Measurements from ENCODE around the gene LATS1.
A peak's percentile ranks its signal among the peaks of the same experiment; 100 is the strongest.

The LATS1 gene

DNA sequence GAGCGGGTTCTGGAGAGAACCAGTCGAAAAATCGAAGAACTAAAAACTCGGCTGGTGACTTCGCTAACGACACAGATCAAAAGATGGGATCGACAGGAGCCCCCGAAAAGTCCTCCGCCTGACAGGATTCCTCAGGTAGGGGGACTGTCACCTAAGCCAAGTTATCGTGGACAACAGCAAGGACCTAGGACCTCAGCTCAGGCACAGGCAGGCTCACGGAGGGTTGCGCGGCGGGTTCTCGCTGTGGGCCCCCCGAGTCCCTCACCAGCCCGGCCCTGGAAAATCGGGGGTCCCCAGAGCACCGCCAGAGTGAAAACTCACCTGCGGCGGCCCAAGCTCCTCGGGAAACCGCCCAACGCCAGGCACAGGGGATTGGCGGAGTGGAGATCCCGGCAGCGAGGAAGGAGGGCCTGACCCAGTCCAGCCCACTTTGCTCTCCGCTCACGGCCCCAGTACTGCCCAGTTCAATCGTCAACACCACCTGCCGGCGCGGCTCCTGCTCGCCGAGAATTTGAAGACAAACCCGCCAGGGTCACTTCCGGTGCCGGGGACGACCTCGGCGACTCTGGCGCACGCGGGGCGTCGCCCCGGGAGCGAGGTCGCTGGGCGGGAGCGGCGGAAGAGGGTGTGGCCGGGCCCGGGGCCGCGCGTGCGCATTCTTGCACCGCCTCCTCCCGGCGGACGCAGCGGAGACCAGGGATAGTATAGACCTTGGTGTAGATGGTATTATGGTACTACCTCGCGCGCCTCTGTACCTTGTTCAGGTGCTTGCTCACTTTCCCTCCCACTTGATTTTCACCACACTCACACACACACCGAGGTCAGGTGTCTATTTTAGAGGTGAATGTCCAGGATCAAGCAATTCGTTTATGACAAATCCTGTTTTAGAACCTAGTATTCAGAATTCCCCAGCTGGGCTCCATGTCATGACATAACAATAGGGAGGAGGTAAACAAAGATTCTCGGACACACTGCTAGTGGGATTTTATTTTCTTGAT lies 69.5 kb downstream of the LATS1 start, which contains the start of gene KATNA1:
Gene KATNA1, minus strand, starts transcription at position 567 of the 998 bp plus-strand sequence. CDS start 10,167 bp downstream, outside the sequence.
- peak; percentile 87 for DNase-seq

DNA sequence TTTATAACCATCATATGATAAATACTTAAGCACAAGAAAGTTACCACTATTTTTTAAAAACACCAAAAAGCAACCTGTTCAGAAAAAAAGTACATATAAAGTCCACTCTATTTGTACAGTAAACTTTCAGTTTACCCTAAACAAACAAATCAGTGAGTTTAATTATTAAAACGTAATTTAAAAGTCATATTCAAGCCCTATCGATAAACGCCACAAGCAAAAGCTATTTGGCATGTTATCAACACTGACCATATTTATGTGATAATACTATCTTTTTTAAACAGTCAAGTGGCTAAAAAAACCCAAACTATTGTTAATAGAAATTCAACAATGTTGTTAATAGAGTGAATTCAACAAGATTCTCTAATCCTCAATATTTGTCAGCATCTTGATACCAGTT lies 71.3 kb downstream of the LATS1 start:
- DNase-seq, result no peak

DNA sequence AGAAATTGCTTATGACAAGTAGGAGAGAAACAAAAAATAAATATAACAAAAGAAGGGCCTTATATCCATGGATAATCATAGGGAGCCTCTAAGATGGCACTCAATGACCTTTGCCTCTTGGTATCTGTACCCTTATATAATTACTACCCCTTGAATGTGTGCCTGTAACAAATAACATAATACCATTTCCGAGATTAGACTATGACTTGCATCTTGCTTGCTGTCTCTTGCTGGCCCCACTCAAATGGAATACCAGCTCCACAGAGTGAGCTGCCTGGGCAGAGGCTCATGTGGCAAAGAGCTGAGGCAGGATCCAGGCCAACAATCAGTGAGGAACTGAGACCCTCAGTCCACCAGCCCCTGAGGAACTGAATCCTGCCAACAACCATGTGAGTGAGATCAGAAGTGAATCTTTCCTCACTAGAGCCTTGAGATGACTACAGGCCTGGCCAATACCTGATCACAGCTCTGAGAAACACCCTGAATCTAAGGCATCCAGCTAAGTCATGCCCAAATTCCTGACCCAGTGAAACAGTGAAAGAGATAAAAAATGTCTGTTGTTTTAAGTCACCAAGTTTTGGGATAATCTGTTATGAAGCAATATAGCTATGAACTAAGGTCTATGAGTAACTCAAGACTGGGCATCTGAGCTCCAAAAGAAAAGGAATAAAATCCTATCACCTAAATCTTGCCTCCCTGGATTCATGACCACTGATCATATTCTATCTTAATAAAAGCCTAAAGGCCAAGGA lies 74.9 kb downstream of the LATS1 start:
- DNase-seq, result no peak

GRCh38 chr6:149636124-149636523 lies 81.8 kb downstream of the LATS1 start:
- no peak for DNase-seq

- no peak for DNase-seq
These were observed 83.6 kb downstream of the LATS1 start for GRCh38 chr6:149634315-149634714.

- no peak for DNase-seq
These were observed 88.9 kb downstream of the LATS1 start for GRCh38 chr6:149628875-149629510.

DNA sequence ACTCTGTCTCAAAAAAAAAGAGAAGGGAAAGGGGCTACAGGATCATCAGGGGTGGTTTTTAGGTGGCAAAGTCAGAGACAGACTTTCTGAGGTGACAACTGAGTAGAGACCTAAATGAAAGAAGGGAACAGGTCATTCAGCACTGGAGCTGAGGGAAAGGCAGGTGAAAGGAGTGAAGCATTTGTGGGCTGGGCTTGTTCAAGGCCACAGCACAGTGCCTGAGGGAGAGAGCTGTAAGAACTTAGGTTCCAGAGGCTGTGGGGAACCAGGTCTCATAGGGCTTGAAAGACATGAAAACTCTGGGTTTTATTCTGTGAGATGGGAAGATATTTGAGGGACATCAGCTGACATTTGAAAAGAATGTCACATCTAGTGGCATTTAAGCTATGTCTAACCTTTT lies 90.2 kb downstream of the LATS1 start:
- no peak for DNase-seq

DNA sequence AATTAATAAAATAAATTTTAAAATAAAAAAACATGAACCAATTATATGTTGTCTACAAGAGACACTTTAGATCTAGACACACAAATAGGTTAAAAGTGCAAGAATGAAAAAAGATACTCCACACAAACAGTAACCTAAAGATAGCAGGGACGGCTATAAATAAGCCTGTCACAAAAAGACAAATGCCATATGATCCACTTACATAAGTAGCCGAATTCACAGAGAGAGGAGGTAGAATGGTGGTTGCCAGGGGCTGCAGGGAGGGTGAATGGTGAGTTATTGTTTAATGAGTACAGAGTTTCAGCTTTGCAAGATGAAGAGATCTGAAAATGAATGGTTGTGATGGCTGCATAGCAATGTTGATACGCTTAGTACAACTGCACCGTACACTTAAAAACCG lies 102.1 kb downstream of the LATS1 start:
- DNase-seq, result no peak

- no peak for DNase-seq
These were observed 103.6 kb downstream of the LATS1 start for GRCh38 chr6:149614337-149614736.

DNA sequence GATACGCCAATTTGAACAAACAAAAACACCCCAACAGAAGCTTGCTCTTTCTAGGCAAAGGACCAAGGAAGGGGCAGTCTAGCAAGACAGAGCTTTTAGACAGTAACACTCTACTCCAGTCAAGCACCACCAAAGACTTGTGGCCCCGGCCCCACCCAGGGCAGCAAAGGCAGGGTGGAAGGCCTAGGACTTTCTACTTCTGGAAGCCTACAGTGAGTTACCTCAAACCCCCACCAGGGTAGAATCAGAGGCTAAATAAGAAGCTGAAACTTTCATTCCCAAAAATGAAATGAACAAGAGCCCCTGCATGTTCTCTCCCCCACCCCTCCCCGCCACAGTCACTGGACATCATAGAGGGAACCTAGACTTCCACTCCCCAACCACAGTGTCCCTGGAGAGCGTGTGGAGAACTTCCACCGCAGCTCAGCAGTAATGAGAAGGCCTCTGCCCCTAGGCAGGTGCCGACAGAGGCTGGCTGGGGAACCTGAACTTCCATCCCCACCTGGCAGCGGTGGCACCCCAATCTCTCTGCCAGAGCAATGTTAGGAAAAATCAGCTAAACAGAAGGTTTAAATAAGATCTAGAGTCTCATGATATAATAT lies 109.4 kb downstream of the LATS1 start:
- DNase-seq, result no peak
